Hepatocyte (in vitro differentiated cells): ENCODE results near the gene CDK4. TPM values are rescaled to one million over a fixed set of nuclear protein-coding genes. Genes with fewer than 3 reads are reported as not detected.

Source experiments
- DNase-seq: peaks from one replicate; pipeline ENCODE4 v3.0.0-alpha.2; 2016; ENCODE audit warnings: low spot score
- H2AFZ ChIP-seq: fragments of 200-600 bp; sonication (generic); 2 replicates; pipeline ENCODE4 v1.6.0; 2016; ENCODE audit warnings: antibody characterized with exemption, mild to moderate bottlenecking
- H3K27ac ChIP-seq: fragments of 200-600 bp; sonication (generic); 2 replicates; pipeline ENCODE4 v1.5.1; 2016; ENCODE audit warnings: mild to moderate bottlenecking
- H3K27me3 ChIP-seq: fragments of 200-600 bp; sonication (generic); 2 replicates; pipeline ENCODE4 v1.6.1; 2016
- H3K36me3 ChIP-seq: fragments of 200-600 bp; sonication (generic); replicated peaks from 2 replicates; pipeline ENCODE4 v1.5.1; 2016; ENCODE audit warnings: low read depth; ENCODE audit not compliant: insufficient read depth
- H3K4me1 ChIP-seq: fragments of 200-600 bp; sonication (generic); 2 replicates; pipeline ENCODE4 v1.5.1; 2016; ENCODE audit warnings: mild to moderate bottlenecking, moderate library complexity; ENCODE audit not compliant: insufficient read depth
- H3K4me2 ChIP-seq: fragments of 200-600 bp; sonication (generic); 2 replicates; pipeline ENCODE4 v1.6.0; 2016
- H3K4me3 ChIP-seq: fragments of 200-600 bp; sonication (generic); 2 replicates; pipeline ENCODE4 v1.5.1; 2016; ENCODE audit warnings: mild to moderate bottlenecking
- H3K79me2 ChIP-seq: fragments of 200-600 bp; sonication (generic); 2 replicates; pipeline ENCODE4 v1.6.0; 2017; ENCODE audit warnings: mild to moderate bottlenecking
- H3K9me2 ChIP-seq: fragments of 200-600 bp; sonication (generic); replicated peaks from 2 replicates; pipeline ENCODE4 v1.6.0; 2017; ENCODE audit warnings: mild to moderate bottlenecking; ENCODE audit not compliant: insufficient read depth
- H3K9me3 ChIP-seq: fragments of 200-600 bp; sonication (generic); 2 replicates; pipeline ENCODE4 v1.5.1; 2016; ENCODE audit warnings: low read depth, mild to moderate bottlenecking
- H4K20me1 ChIP-seq: fragments of 200-600 bp; sonication (generic); 2 replicates; pipeline ENCODE4 v1.6.0; 2016; ENCODE audit warnings: mild to moderate bottlenecking; ENCODE audit not compliant: insufficient read depth, poor library complexity, severe bottlenecking
- CTCF ChIP-seq: fragments of 200-600 bp; sonication (generic); IDR thresholded peaks from 2 replicates; pipeline ENCODE4 v1.5.1; 2016; ENCODE audit warnings: antibody characterized with exemption, mild to moderate bottlenecking; ENCODE audit not compliant: poor library complexity
- EZH2 ChIP-seq: fragments of 200-600 bp; sonication (generic); IDR thresholded peaks from 2 replicates; pipeline ENCODE4 v1.6.1; 2016; ENCODE audit warnings: antibody characterized with exemption, mild to moderate bottlenecking, borderline replicate concordance
- EZH2phosphoT487 ChIP-seq: fragments of 200-600 bp; sonication (generic); IDR thresholded peaks from one replicate; pipeline ENCODE4 v1.6.1; 2018; ENCODE audit warnings: antibody characterized with exemption, mild to moderate bottlenecking, low read depth, moderate library complexity; ENCODE audit not compliant: unreplicated experiment, severe bottlenecking
- WGBS: methylation state at CpG from one replicate; pipeline ENCODE4 v1.1.6; 2016; ENCODE audit warnings: low lambda C conversion rate; ENCODE audit errors: missing lambda C conversion rate; 5-methylcytosine and 5-hydroxymethylcytosine counted together
- polyA plus RNA-seq: library from polyadenylated mRNA; unstranded; fragments of >200 nt; fragmentation: Nextera tagmentation; extraction: Ambion mirVana; gene quantifications from 2 replicates; pipeline ENCODE4 v1.2.1, GENCODE V29; 2016
- total RNA-seq: library from RNA; depleted of rRNA; stranded (reverse); fragments of >200 nt; gene quantifications from 2 replicates; pipeline ENCODE4 v1.2.3, GENCODE V29; 2014

The CDK4 gene
- total and polyA plus RNA-seq, 2 experiments from 2014 or later: 306 to 308 TPM

GRCh38 chr12:57772429-57773322, 20.6 kb upstream of the CDK4 start, which contains the start of gene EEF1AKMT3:
Gene EEF1AKMT3 (plus strand): TSS chr12:57772614. CDS start chr12:57772725, 111 bp downstream.
- Histone ChIP-seq H3K27me3 (peaks cover 3% of the 10 kb centered on the region), H3K27ac (peak within 1 kb of the TSS; percentile 90), H2AFZ (peak within 1 kb of the TSS; percentile 90), H3K4me1 (peaks cover 5% of the 10 kb centered on the region), H3K36me3 (no peaks in the 10 kb centered on the region), H3K9me3 (no peaks in the 10 kb centered on the region), H3K4me2 (peak within 1 kb of the TSS; percentile 91), H3K4me3 (peak within 1 kb of the TSS; percentile 63), H3K79me2 (peaks cover 14% of the 10 kb centered on the region), H4K20me1 (no peaks in the 10 kb centered on the region), H3K9me2 (no peaks in the 10 kb centered on the region)
- DNase-seq: peak; percentile 70
- TF ChIP-seq CTCF: no peak
- TF ChIP-seq EZH2: no peak
- no peak for TF ChIP-seq EZH2phosphoT487
- WGBS: 6% methylated on average over 49 of the region's 67 CpGs

DNA sequence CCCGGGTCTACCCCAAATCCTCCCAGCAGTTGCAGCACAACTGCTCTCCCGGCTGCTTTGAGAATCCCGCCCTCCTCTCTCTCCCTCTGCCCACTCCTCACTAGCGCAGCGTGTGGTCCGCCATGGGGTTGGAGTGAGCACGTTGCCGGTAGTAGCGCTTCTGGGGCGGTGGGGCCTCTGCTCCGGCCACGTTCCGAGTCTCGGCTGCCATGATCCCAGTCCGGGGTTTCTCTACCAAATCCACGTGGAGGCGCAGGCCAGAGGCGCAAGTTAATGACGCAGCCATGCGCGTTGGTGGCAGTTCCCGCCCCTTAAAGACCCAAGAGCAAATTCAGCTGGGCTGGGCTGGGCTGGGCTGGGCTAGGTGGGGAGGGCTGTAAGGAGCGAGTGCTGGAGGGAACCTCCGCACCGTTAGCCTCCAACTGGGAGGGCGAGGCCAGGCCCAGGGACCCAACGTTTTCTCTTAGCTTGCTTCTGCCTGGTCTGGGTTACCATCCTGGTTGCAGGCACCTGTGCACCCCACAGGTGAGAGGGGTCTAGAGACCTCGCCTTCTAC, 19.8 kb upstream of the CDK4 start, which contains the start of gene METTL1:
METTL1 (minus strand) TSS at position 233 of the 556 bp plus-strand sequence; CDS start at position 211, 22 bp downstream.
- TF ChIP-seq EZH2phosphoT487 (no peak), EZH2 (no peak), CTCF (no peak)
- H3K9me2 ChIP-seq: no peaks in the 10 kb centered on the region
- peaks cover 10% of the 10 kb centered on the region for H3K27me3 ChIP-seq
- H3K4me2 ChIP-seq: peak within 1 kb of the TSS; percentile 91
- peak within 1 kb of the TSS; percentile 90 for H2AFZ ChIP-seq
- H4K20me1 ChIP-seq: no peaks in the 10 kb centered on the region
- peak within 1 kb of the TSS; percentile 63 for H3K4me3 ChIP-seq
- no peaks in the 10 kb centered on the region for H3K36me3 ChIP-seq
- peaks cover 14% of the 10 kb centered on the region for H3K79me2 ChIP-seq
- under 1% methylated on average over 28 of the region's 28 CpGs for WGBS
- DNase-seq: peak; percentile 96
- no peaks in the 10 kb centered on the region for H3K9me3 ChIP-seq
- H3K27ac ChIP-seq: peak within 1 kb of the TSS; percentile 90
- peaks cover 9% of the 10 kb centered on the region for H3K4me1 ChIP-seq

DNA sequence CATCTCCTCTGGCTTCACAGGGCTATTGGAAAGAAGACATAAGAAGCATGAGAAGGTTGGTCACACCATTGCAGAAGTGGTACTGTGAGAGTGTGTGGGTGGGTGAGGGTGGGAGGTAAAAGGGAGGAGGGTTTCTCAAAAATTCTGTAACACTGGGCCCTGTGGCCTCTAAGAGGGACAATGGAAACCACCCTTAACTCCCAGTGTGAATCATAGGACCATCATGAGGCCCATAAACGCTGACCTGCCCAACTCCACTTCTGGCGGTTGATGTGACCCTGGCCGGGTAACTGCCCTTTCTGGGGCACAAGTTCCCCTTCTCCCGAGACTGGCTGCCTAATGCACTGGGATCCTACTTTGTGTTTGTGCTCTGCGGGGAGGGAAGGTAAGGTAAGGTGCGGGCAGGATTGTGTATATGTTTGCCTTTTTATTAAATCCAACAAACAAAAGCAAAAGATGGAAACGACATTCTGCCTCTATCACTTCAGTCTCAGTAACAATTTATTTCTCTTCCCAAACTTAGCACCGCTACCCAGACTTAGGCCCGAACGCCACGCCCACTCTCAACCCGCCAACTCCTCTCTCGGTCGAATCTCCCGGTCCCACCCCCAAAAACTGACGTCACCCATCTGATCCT, 19.2 kb upstream of the CDK4 start:
- H3K9me2 ChIP-seq: no peaks in the 10 kb centered on the region
- DNase-seq: peak; percentile 93
- no peaks in the 10 kb centered on the region for H3K9me3 ChIP-seq
- no peaks in the 10 kb centered on the region for H3K36me3 ChIP-seq
- peaks cover 14% of the 10 kb centered on the region for H3K79me2 ChIP-seq
- no peaks in the 10 kb centered on the region for H4K20me1 ChIP-seq
- H2AFZ ChIP-seq: peak overlapping the region; percentile 53
- H3K27me3 ChIP-seq: peaks cover 16% of the 10 kb centered on the region
- peak overlapping the region; percentile 56 for H3K4me3 ChIP-seq
- peak overlapping the region; percentile 90 for H3K27ac ChIP-seq
- 6% methylated on average over 16 of the region's 16 CpGs for WGBS
- TF ChIP-seq CTCF: no peak
- no peak for TF ChIP-seq EZH2
- TF ChIP-seq EZH2phosphoT487: no peak
- H3K4me2 ChIP-seq: peak overlapping the region; percentile 91
- peaks cover 15% of the 10 kb centered on the region for H3K4me1 ChIP-seq
